ENCODE measurements around the gene PREP.

PREP gene

DNA sequence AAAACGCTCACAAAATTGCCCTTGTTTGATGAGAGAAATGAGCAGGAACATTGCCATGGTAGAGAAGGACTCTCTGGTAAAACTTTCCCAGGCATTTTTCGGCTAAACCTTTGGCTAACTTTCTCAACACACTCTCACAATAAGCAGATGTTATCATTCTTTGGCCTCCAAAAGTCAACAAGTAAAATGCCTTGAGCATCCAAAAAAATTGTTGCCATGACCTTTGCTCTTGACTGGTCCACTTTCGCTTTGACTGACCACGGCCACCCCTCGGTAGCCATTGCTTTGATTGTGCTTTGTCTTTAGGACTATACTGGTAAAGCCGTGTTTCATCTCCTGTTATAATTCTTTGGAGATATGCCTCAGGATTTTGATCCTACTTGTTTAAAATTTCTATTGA, 41.1 kb upstream of the PREP start:
- no peak overlapping the region for H3K4me3 ChIP-seq (ENCODE audit: severe bottlenecking)
- TF ChIP-seq CTCF (IDR thresholded peaks at IDR 0.05; ENCODE audit: poor library complexity, severe bottlenecking), result no peak
- no peaks in the 10 kb centered on the region for H3K4me1 ChIP-seq (ENCODE audit: insufficient read depth, poor library complexity, severe bottlenecking)
- DNase-seq (ENCODE audit: low spot score), result no peak
- no peak for ATAC-seq (ENCODE audit: low read depth)
- no peaks in the 10 kb centered on the region for H3K27me3 ChIP-seq (ENCODE audit: insufficient read depth, poor library complexity, severe bottlenecking)
- no peaks in the 10 kb centered on the region for H3K36me3 ChIP-seq (ENCODE audit: low read depth)
- H3K9me3 ChIP-seq (ENCODE audit: severe bottlenecking), result no peaks in the 10 kb centered on the region
- H3K27ac ChIP-seq (ENCODE audit: poor library complexity, severe bottlenecking), result no peak overlapping the region

- ATAC-seq (ENCODE audit: low read depth) (peak; percentile 56; the same call in 2 of the 3 replicates), DNase-seq (ENCODE audit: low spot score) (no peak)
- Histone ChIP-seq H3K27ac (ENCODE audit: poor library complexity, severe bottlenecking) (peak overlapping the region; percentile 55), H3K4me1 (ENCODE audit: insufficient read depth, poor library complexity, severe bottlenecking) (no peaks in the 10 kb centered on the region), H3K4me3 (ENCODE audit: severe bottlenecking) (no peak overlapping the region), H3K36me3 (ENCODE audit: low read depth) (no peaks in the 10 kb centered on the region), H3K27me3 (ENCODE audit: insufficient read depth, poor library complexity, severe bottlenecking) (no peaks in the 10 kb centered on the region), H3K9me3 (ENCODE audit: severe bottlenecking) (no peaks in the 10 kb centered on the region)
- no peak for TF ChIP-seq CTCF (IDR thresholded peaks at IDR 0.05; ENCODE audit: poor library complexity, severe bottlenecking)
Measured at GRCh38 chr6:105442369-105442768, 39.5 kb upstream of the PREP start.

- no peak for ATAC-seq (ENCODE audit: low read depth)
- H3K36me3 ChIP-seq (ENCODE audit: low read depth), result no peaks in the 10 kb centered on the region; the same call in 1 of the 2 replicates
- no peak overlapping the region for H3K4me3 ChIP-seq (ENCODE audit: severe bottlenecking)
- TF ChIP-seq CTCF (IDR thresholded peaks at IDR 0.05; ENCODE audit: poor library complexity, severe bottlenecking), result no peak
- H3K4me1 ChIP-seq (ENCODE audit: insufficient read depth, poor library complexity, severe bottlenecking), result peaks cover 17% of the 10 kb centered on the region
- DNase-seq (ENCODE audit: low spot score), result no peak
- no peak overlapping the region for H3K27ac ChIP-seq (ENCODE audit: poor library complexity, severe bottlenecking)
- no peaks in the 10 kb centered on the region for H3K27me3 ChIP-seq (ENCODE audit: insufficient read depth, poor library complexity, severe bottlenecking)
- H3K9me3 ChIP-seq (ENCODE audit: severe bottlenecking), result no peaks in the 10 kb centered on the region
Measured at GRCh38 chr6:105437236-105437635, 34.4 kb upstream of the PREP start.

- no peak for TF ChIP-seq CTCF (IDR thresholded peaks at IDR 0.05; ENCODE audit: poor library complexity, severe bottlenecking)
- ATAC-seq (ENCODE audit: low read depth), result no peak
- peak overlapping the region; percentile 86 for H3K27ac ChIP-seq (ENCODE audit: poor library complexity, severe bottlenecking)
- H3K4me1 ChIP-seq (ENCODE audit: insufficient read depth, poor library complexity, severe bottlenecking), result peaks cover 32% of the 10 kb centered on the region
- no peak overlapping the region for H3K4me3 ChIP-seq (ENCODE audit: severe bottlenecking)
- no peak for DNase-seq (ENCODE audit: low spot score)
- no peaks in the 10 kb centered on the region for H3K27me3 ChIP-seq (ENCODE audit: insufficient read depth, poor library complexity, severe bottlenecking)
- no peaks in the 10 kb centered on the region; the same call in 1 of the 2 replicates for H3K36me3 ChIP-seq (ENCODE audit: low read depth)
- no peaks in the 10 kb centered on the region for H3K9me3 ChIP-seq (ENCODE audit: severe bottlenecking)
Measured at GRCh38 chr6:105433723-105434122, 30.8 kb upstream of the PREP start.

- Histone ChIP-seq H3K4me3 (ENCODE audit: severe bottlenecking) (no peak overlapping the region), H3K9me3 (ENCODE audit: severe bottlenecking) (no peaks in the 10 kb centered on the region), H3K27me3 (ENCODE audit: insufficient read depth, poor library complexity, severe bottlenecking) (no peaks in the 10 kb centered on the region), H3K27ac (ENCODE audit: poor library complexity, severe bottlenecking) (peak overlapping the region; percentile 86), H3K36me3 (ENCODE audit: low read depth) (no peaks in the 10 kb centered on the region; the same call in 1 of the 2 replicates), H3K4me1 (ENCODE audit: insufficient read depth, poor library complexity, severe bottlenecking) (peaks cover 40% of the 10 kb centered on the region)
- ATAC-seq (ENCODE audit: low read depth), result peak; percentile 71
- no peak for DNase-seq (ENCODE audit: low spot score)
- TF ChIP-seq CTCF (IDR thresholded peaks at IDR 0.05; ENCODE audit: poor library complexity, severe bottlenecking), result no peak
Measured at GRCh38 chr6:105432797-105433196, 29.9 kb upstream of the PREP start.
